Breast epithelium (tissue), 4 donors: Measurements from ENCODE around the gene IGSF21. TPM values are rescaled to one million over a fixed set of nuclear protein-coding genes. Genes with fewer than 3 reads are reported as not detected.

Experiments used
- DNase-seq, 2 donors: peaks; one replicate each; pipeline ENCODE4 v3.0.0-alpha.2; 2019; ENCODE audit warnings: low spot score in 2 of 2
- H3K27ac ChIP-seq, 2 donors: fragments of 200-600 bp; sonication (generic) in 1 of 2; one replicate each; pipeline ENCODE4 v1.5.1; 2016 to 2019; ENCODE audit warnings: mild to moderate bottlenecking in 1 of 2
- H3K27me3 ChIP-seq, 2 donors: fragments of 200-600 bp; sonication (generic) in 1 of 2; one replicate each; pipeline versions ENCODE4 v1.5.1 to v1.6.0; 2017 to 2019; ENCODE audit warnings: control low read depth in 1 of 2, mild to moderate bottlenecking in 1 of 2
- H3K36me3 ChIP-seq: fragments of 200-600 bp; one replicate; pipeline ENCODE4 v1.5.1; 2019
- H3K4me1 ChIP-seq, 2 donors: fragments of 200-600 bp; sonication (generic); one replicate each; pipeline ENCODE4 v1.5.1; 2016 to 2019; ENCODE audit warnings: control low read depth in 1 of 2
- H3K4me3 ChIP-seq, 3 donors: fragments of 200-600 bp; sonication (generic); 1 replicate in 2 of 3; 2 replicates in 1 of 3; pipeline ENCODE4 v1.5.1; 2016 to 2019; ENCODE audit warnings: mild to moderate bottlenecking in 3 of 3, moderate library complexity in 2 of 3
- H3K9me3 ChIP-seq, 2 donors: fragments of 200-600 bp; sonication (generic) in 1 of 2; one replicate each; pipeline ENCODE4 v1.5.1; 2016 to 2019; ENCODE audit warnings: control low read depth in 1 of 2
- POLR2A ChIP-seq: fragments of 450-650 bp; IDR thresholded peaks from one replicate; pipeline ENCODE4 v1.6.1; 2016; ENCODE audit warnings: antibody characterized with exemption, mild to moderate bottlenecking, moderate library complexity
- POLR2AphosphoS5 ChIP-seq, 3 donors: sonication (generic); formaldehyde crosslinking; IDR thresholded peaks; one replicate each; pipeline ENCODE4 v1.6.1; 2017; ENCODE audit warnings: antibody characterized with exemption in 3 of 3
- intact Hi-C: fragments of 100-400 bp; cut with DNase I; formaldehyde crosslinking; loops from one replicate; pipeline ENCODE4 v1.15.1; 2023; ENCODE audit warnings: low total_unique reads
- total RNA-seq, 3 donors: library from RNA; depleted of rRNA; stranded (reverse); fragments of >200 nt; gene quantifications; one replicate each; pipeline ENCODE4 v1.1.0, GENCODE V29; 2016
- TF ChIP-seq, protein P1 (sequence below), 3 donors: fragments of 450-650 bp; IDR thresholded peaks; one replicate each; pipeline ENCODE4 v1.5.1; 2016 to 2017; ENCODE audit warnings: antibody characterized with exemption in 3 of 3, mild to moderate bottlenecking in 3 of 3, moderate library complexity in 3 of 3

Gene IGSF21
- total RNA-seq, 3 donors from 2014 or later, result 4.8 to 9.5 (median 4.8) TPM

DNA sequence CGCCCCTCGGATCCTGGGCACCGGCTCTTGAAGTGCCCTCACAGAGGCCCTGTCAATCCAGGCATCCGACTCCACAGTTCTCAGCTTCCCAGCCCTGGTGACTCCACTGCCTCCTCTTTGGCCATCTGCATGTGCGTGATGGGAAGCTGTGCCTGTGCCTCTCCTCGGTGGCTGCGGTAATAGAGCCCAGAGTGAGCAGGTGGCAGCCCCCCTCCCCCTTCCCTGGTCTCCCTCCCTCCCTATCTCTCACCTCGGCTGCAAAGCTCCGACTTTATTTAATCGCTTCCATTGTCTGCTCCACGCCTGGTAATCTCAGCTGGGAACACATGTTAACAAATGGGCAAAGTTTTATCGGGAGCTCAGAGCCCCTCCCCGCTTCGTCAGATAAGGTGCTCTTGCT lies 91.9 kb downstream of the IGSF21 start:
- no peaks in the 10 kb centered on the region for H3K36me3 ChIP-seq
- no peaks in the 10 kb centered on the region for H3K9me3 ChIP-seq
- no peaks in the 10 kb centered on the region for H3K4me1 ChIP-seq
- intact Hi-C loops, result no loop called here
- H3K27ac ChIP-seq, result no peak overlapping the region
- H3K27me3 ChIP-seq, result peaks cover 0 to 36% of the 10 kb centered on the region in 2 donors
- H3K4me3 ChIP-seq, result no peak overlapping the region
- no peak for DNase-seq
- TF ChIP-seq, protein P1, sequence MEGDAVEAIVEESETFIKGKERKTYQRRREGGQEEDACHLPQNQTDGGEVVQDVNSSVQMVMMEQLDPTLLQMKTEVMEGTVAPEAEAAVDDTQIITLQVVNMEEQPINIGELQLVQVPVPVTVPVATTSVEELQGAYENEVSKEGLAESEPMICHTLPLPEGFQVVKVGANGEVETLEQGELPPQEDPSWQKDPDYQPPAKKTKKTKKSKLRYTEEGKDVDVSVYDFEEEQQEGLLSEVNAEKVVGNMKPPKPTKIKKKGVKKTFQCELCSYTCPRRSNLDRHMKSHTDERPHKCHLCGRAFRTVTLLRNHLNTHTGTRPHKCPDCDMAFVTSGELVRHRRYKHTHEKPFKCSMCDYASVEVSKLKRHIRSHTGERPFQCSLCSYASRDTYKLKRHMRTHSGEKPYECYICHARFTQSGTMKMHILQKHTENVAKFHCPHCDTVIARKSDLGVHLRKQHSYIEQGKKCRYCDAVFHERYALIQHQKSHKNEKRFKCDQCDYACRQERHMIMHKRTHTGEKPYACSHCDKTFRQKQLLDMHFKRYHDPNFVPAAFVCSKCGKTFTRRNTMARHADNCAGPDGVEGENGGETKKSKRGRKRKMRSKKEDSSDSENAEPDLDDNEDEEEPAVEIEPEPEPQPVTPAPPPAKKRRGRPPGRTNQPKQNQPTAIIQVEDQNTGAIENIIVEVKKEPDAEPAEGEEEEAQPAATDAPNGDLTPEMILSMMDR (IDR thresholded peaks at IDR 0.05), result no peak
- TF ChIP-seq POLR2A, result no peak
- TF ChIP-seq POLR2AphosphoS5 (IDR thresholded peaks at IDR 0.05), result no peak

DNA sequence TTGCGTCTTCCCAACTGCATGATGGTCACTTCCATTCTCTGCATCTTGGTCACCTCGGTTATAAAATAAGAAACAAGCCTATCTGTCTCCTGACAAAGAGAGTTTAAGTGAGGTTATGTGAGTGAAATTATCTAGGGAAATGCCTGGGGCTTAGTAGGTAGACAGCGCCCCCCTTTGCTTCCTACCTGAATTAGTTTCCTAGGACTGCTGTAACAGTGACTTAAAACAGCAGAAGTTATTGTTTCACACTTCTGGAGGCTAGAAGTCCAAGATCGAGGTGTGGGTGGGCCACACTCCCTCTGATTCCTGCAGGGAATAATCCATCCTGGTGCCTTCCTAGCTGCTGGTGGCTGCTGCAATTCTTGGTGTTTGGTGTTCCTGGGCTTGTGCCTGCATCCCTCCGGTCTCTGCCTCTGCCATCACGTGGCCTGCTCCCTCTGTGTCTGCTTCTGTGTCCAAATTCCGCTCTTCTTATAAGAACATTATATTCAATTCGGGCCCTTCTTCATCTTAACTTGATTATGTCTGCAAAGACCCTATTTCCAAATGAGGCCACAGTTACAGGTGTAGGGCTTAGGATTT lies 92.6 kb downstream of the IGSF21 start:
- intact Hi-C loops, result loop anchor here (5.0 kb wide), 1 partner anchor 268 kb away; no protein-coding TSS in a partner anchor
- Histone ChIP-seq H3K27ac (no peak overlapping the region), H3K9me3 (no peaks in the 10 kb centered on the region), H3K4me3 (no peak overlapping the region), H3K36me3 (no peaks in the 10 kb centered on the region), H3K27me3 (peaks cover 0 to 36% of the 10 kb centered on the region in 2 donors), H3K4me1 (no peaks in the 10 kb centered on the region)
- DNase-seq, result no peak
- TF ChIP-seq POLR2AphosphoS5 (IDR thresholded peaks at IDR 0.05) (no peak), POLR2A (no peak)
- TF ChIP-seq, protein P1 (IDR thresholded peaks at IDR 0.05), result no peak

DNA sequence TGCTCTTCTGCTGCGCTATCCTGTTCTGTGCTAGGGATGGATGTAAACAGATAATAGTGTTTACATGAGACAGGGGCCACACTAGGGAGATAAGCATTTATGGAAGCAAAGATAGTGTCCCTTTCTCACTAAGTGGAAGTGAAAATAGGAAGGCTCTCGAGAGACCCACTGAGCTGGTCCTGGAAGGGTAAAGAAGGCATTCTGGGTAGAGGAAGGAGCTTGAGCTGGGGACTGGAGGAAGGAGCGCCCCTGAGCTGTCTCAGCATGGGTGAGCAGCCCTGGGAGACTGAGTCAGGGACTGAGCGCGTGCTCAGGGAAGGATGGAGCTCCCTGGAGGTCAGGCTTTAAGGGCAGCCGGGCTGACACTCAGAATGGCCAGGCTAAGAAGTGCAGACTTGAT lies 93.3 kb downstream of the IGSF21 start:
- no peak for DNase-seq
- H3K27me3 ChIP-seq, result peaks cover 0 to 34% of the 10 kb centered on the region in 2 donors
- no peaks in the 10 kb centered on the region for H3K4me1 ChIP-seq
- no peaks in the 10 kb centered on the region for H3K36me3 ChIP-seq
- intact Hi-C loops, result loop anchor here (5.0 kb wide), 1 partner anchor 269 kb away; no protein-coding TSS in a partner anchor
- TF ChIP-seq POLR2A (no peak), POLR2AphosphoS5 (IDR thresholded peaks at IDR 0.05) (no peak)
- TF ChIP-seq, protein P1 (IDR thresholded peaks at IDR 0.05), result no peak
- no peaks in the 10 kb centered on the region for H3K9me3 ChIP-seq
- H3K4me3 ChIP-seq, result no peak overlapping the region
- H3K27ac ChIP-seq, result no peak overlapping the region

DNA sequence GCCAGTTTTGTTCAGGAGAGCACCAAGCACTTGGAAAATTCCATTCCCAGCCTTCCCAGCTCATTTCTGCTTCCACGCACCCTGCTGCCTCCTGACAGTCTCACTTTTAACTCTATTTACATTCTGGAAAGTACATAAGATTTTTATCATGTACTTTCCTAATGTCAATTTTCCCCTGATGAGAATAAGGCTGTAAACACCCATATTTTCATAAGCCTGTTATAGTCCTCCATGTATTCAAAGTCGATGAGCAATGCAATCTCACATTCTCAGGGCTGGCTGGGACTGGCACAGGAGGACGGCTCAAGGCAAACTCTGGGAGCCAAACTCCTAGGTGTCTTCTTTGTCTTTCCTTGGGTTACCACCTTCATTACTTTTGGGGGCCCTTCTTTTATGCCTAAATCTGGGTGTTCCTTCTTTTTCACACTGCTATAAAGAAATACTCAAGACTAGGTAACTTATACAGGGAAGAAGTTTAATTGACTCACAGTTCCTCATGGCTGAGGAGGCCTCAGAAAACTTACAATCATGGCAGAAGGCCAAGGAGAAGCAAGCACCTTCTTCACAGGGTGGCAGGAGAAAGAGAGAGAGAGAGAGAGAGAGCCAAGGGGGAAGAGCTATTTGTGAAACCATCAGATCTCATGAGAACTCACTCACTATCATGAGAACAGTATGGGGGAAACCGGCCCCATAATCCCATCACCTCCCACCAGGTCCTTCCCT lies 94.6 kb downstream of the IGSF21 start:
- Histone ChIP-seq H3K27ac (peak overlapping the region; percentile 25 to 78), H3K27me3 (peaks cover 0 to 27% of the 10 kb centered on the region in 2 donors), H3K4me3 (no peak overlapping the region), H3K36me3 (no peaks in the 10 kb centered on the region), H3K4me1 (no peaks in the 10 kb centered on the region), H3K9me3 (peaks cover 0 to 9% of the 10 kb centered on the region in 2 donors)
- TF ChIP-seq POLR2AphosphoS5 (IDR thresholded peaks at IDR 0.05) (no peak), POLR2A (no peak)
- TF ChIP-seq, protein P1 (IDR thresholded peaks at IDR 0.05), result no peak
- intact Hi-C loops, result loop anchor here (5.0 kb wide), 1 partner anchor 270 kb away; no protein-coding TSS in a partner anchor
- DNase-seq, result no peak

DNA sequence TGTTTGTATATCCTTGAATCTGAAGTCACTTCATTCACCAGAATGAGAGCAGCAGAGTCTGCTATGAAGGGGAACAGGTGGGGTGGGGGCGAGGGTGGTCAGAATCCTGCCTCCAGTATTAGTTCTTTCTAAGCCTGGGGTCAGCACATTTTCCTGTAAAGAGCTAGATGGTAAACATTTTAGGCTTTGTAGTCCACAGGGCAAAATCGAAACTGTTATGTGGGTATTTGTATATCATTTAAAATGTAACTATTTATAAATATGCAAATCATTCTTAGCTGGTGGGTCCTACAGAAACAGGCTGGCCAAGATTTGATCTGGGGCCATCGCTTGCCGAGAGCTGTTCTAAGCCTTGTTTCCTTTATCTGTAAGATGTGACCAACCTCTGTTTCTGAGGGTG lies 96.0 kb downstream of the IGSF21 start:
- intact Hi-C loops, result loop anchor here (5.0 kb wide), 1 partner anchor 271 kb away; no protein-coding TSS in a partner anchor
- H3K27ac ChIP-seq, result peak overlapping the region in 1 of 2 donors; percentile 78
- no peak for DNase-seq
- H3K27me3 ChIP-seq, result peaks cover 0 to 26% of the 10 kb centered on the region in 2 donors
- H3K9me3 ChIP-seq, result peaks cover 0 to 9% of the 10 kb centered on the region in 2 donors
- TF ChIP-seq, protein P1 (IDR thresholded peaks at IDR 0.05), result no peak
- no peaks in the 10 kb centered on the region for H3K4me1 ChIP-seq
- no peak overlapping the region for H3K4me3 ChIP-seq
- H3K36me3 ChIP-seq, result no peaks in the 10 kb centered on the region
